K562 (cell line): Measurements from ENCODE around the gene CLEC2L. TPM values are rescaled to one million over a fixed set of nuclear protein-coding genes. Genes with fewer than 3 reads are reported as not detected.
A peak's percentile ranks its signal among the peaks of the same experiment; 100 is the strongest.

Experiments used
- ATAC-seq: fragments of 200-7000 bp; cut with Tn5 transposase; 3 replicates; pipeline ENCODE4 v1.9.1; 2020; ENCODE audit warnings: moderate library complexity
- BruUV-seq: library from RNA; stranded (reverse); fragments of 400-500 nt; replicated peaks from 2 replicates; lab custom pipeline; 2021; lab: Mats Ljungman, UMichigan
- CTCF ChIA-PET: fragments of 300-600 bp; formaldehyde crosslinking; extraction: SDS; loops from one replicate; lab custom pipeline; 2021; ENCODE audit warnings: low intra/inter-chr PET ratio; lab: Yijun Ruan, JAX
- POLR2A ChIA-PET: fragments of 300-600, 350-650 bp; sonication (Branson Sonifier 250); formaldehyde crosslinking; extraction: SDS; loops from one replicate; lab custom pipeline; 2021; ENCODE audit warnings: antibody characterized with exemption, inconsistent platforms; lab: Yijun Ruan, JAX
- DNase-seq, 4 experiments: peaks; one replicate each; pipeline versions ENCODE4 v3.0.0 to v3.0.0-alpha.2; 2011 to 2018; ENCODE audit warnings: low spot score in 3 of 4, mixed read lengths in 3 of 4; ENCODE audit errors: extremely low read depth in 1 of 4
- FAIRE-seq: peaks from 2 replicates; lab custom pipeline; 2011; peaks lifted over from hg19 to GRCh38; lab: Jason Lieb, UNC
- H2AFZ ChIP-seq: 2 replicates; pipeline ENCODE4 v1.6.0; 2011; ENCODE audit warnings: low read depth, low read length, control low read depth, inconsistent platforms
- H3K27ac ChIP-seq: fragments of 200-600 bp; 3 replicates; pipeline ENCODE4 v1.8.0; 2011; ENCODE audit warnings: low read depth, mild to moderate bottlenecking, control low read depth, inconsistent platforms, low read length, moderate library complexity, mixed read lengths; ENCODE audit errors: extremely low read depth
- H3K27me3 ChIP-seq, 2 experiments: fragments of 300-600 bp in 1 of 2; 2 replicates in 1 of 2; 3 replicates in 1 of 2; pipeline versions ENCODE4 v1.6.0 to v1.8.0; 2011; ENCODE audit warnings: inconsistent platforms in 2 of 2, low read length in 2 of 2, mild to moderate bottlenecking in 1 of 2, mixed read lengths in 1 of 2, moderate library complexity in 1 of 2; ENCODE audit not compliant: control insufficient read depth in 2 of 2, insufficient read depth in 2 of 2
- H3K36me3 ChIP-seq: fragments of 300-600 bp; 3 replicates; pipeline ENCODE4 v1.8.0; 2011; ENCODE audit warnings: mild to moderate bottlenecking, low read length, inconsistent platforms; ENCODE audit not compliant: control insufficient read depth, insufficient read depth
- H3K4me1 ChIP-seq, 2 experiments: fragments of 200-600 bp in 1 of 2; replicated peaks in 1 of 2; 2 replicates in 1 of 2; 3 replicates in 1 of 2; pipeline versions ENCODE4 v1.5.1 to v1.8.0; 2011; ENCODE audit warnings: inconsistent platforms in 2 of 2, low read length in 2 of 2, mild to moderate bottlenecking in 1 of 2, mixed read lengths in 1 of 2, moderate library complexity in 1 of 2; ENCODE audit not compliant: control insufficient read depth in 2 of 2, insufficient read depth in 2 of 2
- H3K4me2 ChIP-seq: 2 replicates; pipeline ENCODE4 v1.6.1; 2011; ENCODE audit warnings: low read length, control low read depth, inconsistent platforms, mixed read lengths; ENCODE audit not compliant: insufficient read depth
- H3K4me3 ChIP-seq: fragments of 200-600 bp; sonication (generic), shearing (Covaris generic); 2 replicates; pipeline ENCODE4 v1.5.1; 2016; ENCODE audit warnings: control low read depth, inconsistent platforms
- H3K79me2 ChIP-seq: fragments of 200-600 bp; 3 replicates; pipeline ENCODE4 v1.8.0; 2011; ENCODE audit warnings: low read length, inconsistent platforms; ENCODE audit not compliant: control insufficient read depth, insufficient read depth
- H3K9ac ChIP-seq, 2 experiments: 2 replicates each; pipeline versions ENCODE4 v1.6.0 to v1.6.1; 2011; ENCODE audit warnings: low read depth in 2 of 2, low read length in 2 of 2, control low read depth in 1 of 2, inconsistent platforms in 1 of 2, mild to moderate bottlenecking in 1 of 2, mixed read lengths in 1 of 2; ENCODE audit not compliant: insufficient read depth in 1 of 2
- H3K9me1 ChIP-seq: one replicate; pipeline ENCODE4 v1.6.0; 2011; ENCODE audit warnings: inconsistent platforms, mild to moderate bottlenecking, low read length, moderate library complexity; ENCODE audit not compliant: control insufficient read depth, insufficient read depth
- H3K9me3 ChIP-seq: replicated peaks from 2 replicates; pipeline ENCODE4 v1.5.1; 2011; ENCODE audit warnings: low read depth, low read length, inconsistent platforms; ENCODE audit not compliant: control insufficient read depth, insufficient read depth
- H4K20me1 ChIP-seq: replicated peaks from 2 replicates; pipeline ENCODE4 v1.6.1; 2011; ENCODE audit warnings: low read length, inconsistent platforms, mixed read lengths; ENCODE audit not compliant: control insufficient read depth, insufficient read depth
- CBFA2T3 ChIP-seq: fragments of 450-650 bp; IDR thresholded peaks from 2 replicates; pipeline ENCODE4 v1.6.1; 2017
- CGGBP1 ChIP-seq: fragments of 250-450 bp; sonication (Bioruptor Pico); IDR thresholded peaks from 2 replicates; pipeline ENCODE4 v1.9.0; 2021; ENCODE audit warnings: mild to moderate bottlenecking
- CREB3 ChIP-seq: fragments of 450-650 bp; conservative IDR thresholded peaks from 2 replicates; pipeline ENCODE4 v1.6.1; 2016; ENCODE audit warnings: missing genetic modification characterization, low read depth, mild to moderate bottlenecking, missing compliant biosample characterization, moderate library complexity
- CSDE1 ChIP-seq, 2 experiments: fragments of 450-650 bp; IDR thresholded peaks; 2 replicates each; pipeline ENCODE4 v1.6.1; 2016; ENCODE audit warnings: mild to moderate bottlenecking in 1 of 2
- MCM2 ChIP-seq: fragments of 450-650 bp; IDR thresholded peaks from 2 replicates; pipeline ENCODE4 v1.6.1; 2017; ENCODE audit warnings: low read depth, mild to moderate bottlenecking
- RCOR1 ChIP-seq, 2 experiments: IDR thresholded peaks; 2 replicates each; pipeline ENCODE4 v1.6.1; 2012; ENCODE audit warnings: low read depth in 2 of 2, low read length in 2 of 2, borderline replicate concordance in 1 of 2, improper control_type of control experiment in 1 of 2
- SIN3B ChIP-seq: fragments of 450-650 bp; IDR thresholded peaks from 2 replicates; pipeline ENCODE4 v1.6.1; 2017; ENCODE audit warnings: low read depth, mild to moderate bottlenecking, moderate library complexity
- STAG1 ChIP-seq: sonication (generic); formaldehyde crosslinking; IDR thresholded peaks from 2 replicates; pipeline ENCODE4 v1.5.0; 2020; ENCODE audit warnings: missing genetic modification reagents, borderline replicate concordance
- WHSC1 ChIP-seq: IDR thresholded peaks from one replicate; pipeline ENCODE4 v1.6.1; 2012; ENCODE audit warnings: low read length, control low read depth, inconsistent platforms
- WGBS: fragments of 100-300 bp; shearing (Covaris generic); methylation state at CpG from one replicate; pipeline ENCODE4 v1.1.6; 2016; ENCODE audit warnings: low coverage, mixed read lengths; ENCODE audit not compliant: insufficient coverage; ENCODE audit errors: missing lambda C conversion rate; 5-methylcytosine and 5-hydroxymethylcytosine counted together
- in situ Hi-C: fragments of 300-500 bp; cut with MboI; formaldehyde crosslinking; loops from 4 replicates; pipeline ENCODE4 v1.15.0; 2018; ENCODE audit warnings: inconsistent platforms, mixed read lengths
- intact Hi-C: fragments of 100-400 bp; cut with micrococcal nuclease; formaldehyde crosslinking; loops from 2 replicates; pipeline ENCODE4 v1.14.2; 2022
- polyA plus RNA-seq, 8 experiments: library from polyadenylated mRNA; depleted of rRNA in 4 of 8; stranded (reverse) in 5 of 8; unstranded in 3 of 8; fragments of >200 nt; fragmentation: Nextera tagmentation in 2 of 8; fragmentation: Illumina TruSeq in 1 of 8; extraction: Ambion mirVana in 2 of 8; extraction: Trizol in 1 of 8; gene quantifications; 2 replicates each; pipeline versions ENCODE4 v1.2.1 to v1.2.3, GENCODE V29; 2011 to 2014; ENCODE audit warnings: inconsistent platforms in 1 of 8, missing spikeins in 1 of 8
- total RNA-seq, 7 experiments: library from RNA; depleted of rRNA in 6 of 7; stranded (reverse); fragments of >200 nt in 6 of 7; fragmentation: Illumina TruSeq in 2 of 7; extraction: Trizol in 2 of 7; gene quantifications; 2 replicates each; pipeline versions ENCODE4 v1.2.1 to v1.2.3, GENCODE V29; 2011 to 2021; ENCODE audit warnings: low replicate concordance in 1 of 7
- TF ChIP-seq, protein P1 (sequence below): fragments of 450-650 bp; IDR thresholded peaks from 2 replicates; pipeline ENCODE4 v1.6.1; 2016
- TF ChIP-seq, protein P2 (sequence below), 2 experiments: fragments of 450-650 bp; formaldehyde crosslinking in 1 of 2; IDR thresholded peaks; 2 replicates each; pipeline versions ENCODE4 v1.4.0 to v1.6.1; 2014 to 2020; ENCODE audit warnings: mild to moderate bottlenecking in 2 of 2, borderline replicate concordance in 1 of 2, low read depth in 1 of 2

Gene CLEC2L
- total and polyA plus RNA-seq, 9 of the 15 experiments (the other 6 are each of a cell fraction or from before 2014, with no cell fraction given) = 0.84 to 5.5 (median 1.8) TPM

GRCh38 chr7:139588632-139589031 lies 65.1 kb downstream of the CLEC2L start:
- H3K27me3 ChIP-seq = no peaks in the 10 kb centered on the region
- H3K9ac ChIP-seq = peak overlapping the region in 1 of 2 experiments; percentile 61; a peak in 2 of 4 replicates
- no peak overlapping the region for H3K27ac ChIP-seq
- BruUV-seq = no TSS peak
- no peaks in the 10 kb centered on the region for H3K79me2 ChIP-seq
- H3K4me1 ChIP-seq = peaks cover 2 to 5% of the 10 kb centered on the region in 2 experiments; a peak in 1 of 5 replicates
- H3K4me2 ChIP-seq = no peak overlapping the region
- ChIA-PET CTCF (interaction anchor here (0.6 kb wide), 1 partner anchor 17 kb away, joined by 3 read pairs; no protein-coding TSS in a partner anchor), POLR2A (interaction anchor here (0.6 to 1.5 kb wide), 7 partner anchors 10 to 681 kb away, joined by 3 to 4 read pairs (median 3); no protein-coding TSS in a partner anchor)
- ATAC-seq (peak; percentile 84), FAIRE-seq (peak; percentile 58), DNase-seq (peak; percentile 46 to 61 (median 54))
- WGBS = 42% methylated on average over 7 of the region's 7 CpGs
- H3K36me3 ChIP-seq = peaks cover 5% of the 10 kb centered on the region; the same call in 1 of the 3 replicates
- H3K9me3 ChIP-seq = no peaks in the 10 kb centered on the region
- no peak overlapping the region for H3K4me3 ChIP-seq
- no peaks in the 10 kb centered on the region for H3K9me1 ChIP-seq
- H4K20me1 ChIP-seq = no peaks in the 10 kb centered on the region; the same call in none of the 2 replicates
- intact Hi-C loops (no loop called here), in situ Hi-C loops (no loop called here)
- H2AFZ ChIP-seq = no peak overlapping the region
- no peak for TF ChIP-seq SIN3B
- TF ChIP-seq, protein P1, sequence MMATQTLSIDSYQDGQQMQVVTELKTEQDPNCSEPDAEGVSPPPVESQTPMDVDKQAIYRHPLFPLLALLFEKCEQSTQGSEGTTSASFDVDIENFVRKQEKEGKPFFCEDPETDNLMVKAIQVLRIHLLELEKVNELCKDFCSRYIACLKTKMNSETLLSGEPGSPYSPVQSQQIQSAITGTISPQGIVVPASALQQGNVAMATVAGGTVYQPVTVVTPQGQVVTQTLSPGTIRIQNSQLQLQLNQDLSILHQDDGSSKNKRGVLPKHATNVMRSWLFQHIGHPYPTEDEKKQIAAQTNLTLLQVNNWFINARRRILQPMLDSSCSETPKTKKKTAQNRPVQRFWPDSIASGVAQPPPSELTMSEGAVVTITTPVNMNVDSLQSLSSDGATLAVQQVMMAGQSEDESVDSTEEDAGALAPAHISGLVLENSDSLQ = no peak
- TF ChIP-seq, protein P2, sequence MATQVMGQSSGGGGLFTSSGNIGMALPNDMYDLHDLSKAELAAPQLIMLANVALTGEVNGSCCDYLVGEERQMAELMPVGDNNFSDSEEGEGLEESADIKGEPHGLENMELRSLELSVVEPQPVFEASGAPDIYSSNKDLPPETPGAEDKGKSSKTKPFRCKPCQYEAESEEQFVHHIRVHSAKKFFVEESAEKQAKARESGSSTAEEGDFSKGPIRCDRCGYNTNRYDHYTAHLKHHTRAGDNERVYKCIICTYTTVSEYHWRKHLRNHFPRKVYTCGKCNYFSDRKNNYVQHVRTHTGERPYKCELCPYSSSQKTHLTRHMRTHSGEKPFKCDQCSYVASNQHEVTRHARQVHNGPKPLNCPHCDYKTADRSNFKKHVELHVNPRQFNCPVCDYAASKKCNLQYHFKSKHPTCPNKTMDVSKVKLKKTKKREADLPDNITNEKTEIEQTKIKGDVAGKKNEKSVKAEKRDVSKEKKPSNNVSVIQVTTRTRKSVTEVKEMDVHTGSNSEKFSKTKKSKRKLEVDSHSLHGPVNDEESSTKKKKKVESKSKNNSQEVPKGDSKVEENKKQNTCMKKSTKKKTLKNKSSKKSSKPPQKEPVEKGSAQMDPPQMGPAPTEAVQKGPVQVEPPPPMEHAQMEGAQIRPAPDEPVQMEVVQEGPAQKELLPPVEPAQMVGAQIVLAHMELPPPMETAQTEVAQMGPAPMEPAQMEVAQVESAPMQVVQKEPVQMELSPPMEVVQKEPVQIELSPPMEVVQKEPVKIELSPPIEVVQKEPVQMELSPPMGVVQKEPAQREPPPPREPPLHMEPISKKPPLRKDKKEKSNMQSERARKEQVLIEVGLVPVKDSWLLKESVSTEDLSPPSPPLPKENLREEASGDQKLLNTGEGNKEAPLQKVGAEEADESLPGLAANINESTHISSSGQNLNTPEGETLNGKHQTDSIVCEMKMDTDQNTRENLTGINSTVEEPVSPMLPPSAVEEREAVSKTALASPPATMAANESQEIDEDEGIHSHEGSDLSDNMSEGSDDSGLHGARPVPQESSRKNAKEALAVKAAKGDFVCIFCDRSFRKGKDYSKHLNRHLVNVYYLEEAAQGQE (IDR thresholded peaks at IDR 0.05; ENCODE audit: borderline replicate concordance) = no peak
- TF ChIP-seq, protein P2 (CRISPR knock-in tag; IDR thresholded peaks at IDR 0.05; ENCODE audit: low read depth) = no peak
- no peak; the same call in 1 of the 2 replicates for TF ChIP-seq STAG1
- no peak for TF ChIP-seq CGGBP1 (CRISPR knock-in tag)
- TF ChIP-seq CSDE1 (IDR thresholded peaks at IDR 0.05) = no peak
- no peak for TF ChIP-seq WHSC1
- TF ChIP-seq CREB3 (tag) = no peak
- no peak for TF ChIP-seq MCM2
- peak; percentile 17; the same call in 1 of the 2 replicates for TF ChIP-seq CBFA2T3
- 0 out of 4 replicates have a peak, but pooled peaks of 1 of the 2 experiments have one; percentile 27 for TF ChIP-seq RCOR1 (IDR thresholded peaks at IDR 0.05; ENCODE audit: borderline replicate concordance in 1 of 2, low read depth in 2 of 2, low read length in 2 of 2)
